ENCODE results near the gene COG1.
A peak's percentile ranks its signal among the peaks of the same experiment; 100 is the strongest.

Gene COG1

DNA sequence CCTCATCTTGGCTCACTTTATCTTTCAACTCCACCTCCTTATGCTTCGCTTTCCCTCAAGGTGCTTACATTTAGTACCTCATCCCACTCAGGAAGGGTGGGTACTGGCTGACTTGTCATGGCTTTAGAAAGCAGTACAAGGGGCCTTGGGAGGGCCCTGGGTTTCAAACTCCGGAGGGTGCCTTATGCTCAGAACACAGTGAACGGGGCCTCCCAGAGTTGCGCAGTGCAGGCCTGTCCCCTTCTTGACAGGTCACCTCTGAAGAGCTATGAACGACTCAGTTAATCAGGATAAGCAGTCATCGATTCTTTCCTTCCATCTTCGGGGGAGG is 6.0 kb downstream of the COG1 start:
- Histone ChIP-seq H3K9ac (no peak overlapping the region), H3K9me3 (ENCODE audit: control insufficient read depth, low read length) (no peaks in the 10 kb centered on the region), H3K27ac (no peak overlapping the region), H3K79me2 (peaks cover under 1% of the 10 kb centered on the region), H3K27me3 (ENCODE audit: control insufficient read depth, insufficient read depth, low read length) (no peaks in the 10 kb centered on the region), H3K4me3 (ENCODE audit: low read depth, low read length) (no peak overlapping the region), H3K36me3 (ENCODE audit: control insufficient read depth, insufficient read depth, low read length) (no peaks in the 10 kb centered on the region), H2AFZ (no peak overlapping the region), H3K4me2 (ENCODE audit: low read length) (no peak overlapping the region), H3K4me1 (peaks cover 13% of the 10 kb centered on the region)
- TF ChIP-seq CTCF (IDR thresholded peaks at IDR 0.05) = no peak

GRCh38 chr17:73199751-73200317 is 7.0 kb downstream of the COG1 start:
- TF ChIP-seq CTCF (IDR thresholded peaks at IDR 0.05) = no peak
- Histone ChIP-seq H3K27ac (no peak overlapping the region), H3K9me3 (ENCODE audit: control insufficient read depth, low read length) (no peaks in the 10 kb centered on the region), H3K4me3 (ENCODE audit: low read depth, low read length) (no peak overlapping the region), H3K27me3 (ENCODE audit: control insufficient read depth, insufficient read depth, low read length) (no peaks in the 10 kb centered on the region), H3K4me1 (peaks cover 13% of the 10 kb centered on the region), H3K36me3 (ENCODE audit: control insufficient read depth, insufficient read depth, low read length) (no peaks in the 10 kb centered on the region), H2AFZ (no peak overlapping the region), H3K79me2 (no peaks in the 10 kb centered on the region), H3K9ac (no peak overlapping the region), H3K4me2 (ENCODE audit: low read length) (no peak overlapping the region)

DNA sequence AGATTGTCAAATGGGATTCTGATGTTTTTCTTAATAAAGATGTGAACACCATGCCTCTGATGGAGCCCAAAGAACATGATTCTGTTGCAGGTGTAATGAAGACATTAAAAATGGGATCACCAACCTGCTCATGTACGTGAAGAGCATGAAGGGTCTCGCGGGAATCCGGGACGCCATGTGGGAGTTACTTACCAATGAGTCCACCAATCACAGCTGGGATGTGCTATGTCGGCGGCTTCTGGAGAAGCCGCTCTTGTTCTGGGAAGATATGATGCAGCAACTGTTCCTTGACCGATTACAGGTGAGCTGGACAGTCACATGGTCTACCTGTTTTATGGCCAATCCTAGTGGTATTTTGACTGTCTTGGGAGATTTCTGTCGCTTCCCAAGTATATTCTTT is 7.6 kb downstream of the COG1 start:
- no peak for TF ChIP-seq CTCF (IDR thresholded peaks at IDR 0.05)
- no peak overlapping the region for H3K27ac ChIP-seq
- no peak overlapping the region for H2AFZ ChIP-seq
- no peaks in the 10 kb centered on the region for H3K27me3 ChIP-seq (ENCODE audit: control insufficient read depth, insufficient read depth, low read length)
- no peaks in the 10 kb centered on the region for H3K36me3 ChIP-seq (ENCODE audit: control insufficient read depth, insufficient read depth, low read length)
- H3K4me1 ChIP-seq = peaks cover 13% of the 10 kb centered on the region
- no peaks in the 10 kb centered on the region for H3K9me3 ChIP-seq (ENCODE audit: control insufficient read depth, low read length)
- H3K9ac ChIP-seq = no peak overlapping the region
- no peak overlapping the region for H3K4me3 ChIP-seq (ENCODE audit: low read depth, low read length)
- H3K4me2 ChIP-seq (ENCODE audit: low read length) = no peak overlapping the region
- no peaks in the 10 kb centered on the region for H3K79me2 ChIP-seq

GRCh38 chr17:73201215-73202069 is 8.6 kb downstream of the COG1 start:
- TF ChIP-seq CTCF (IDR thresholded peaks at IDR 0.05) = no peak
- no peaks in the 10 kb centered on the region for H3K79me2 ChIP-seq
- H3K4me1 ChIP-seq = peaks cover 13% of the 10 kb centered on the region
- no peak overlapping the region for H3K4me3 ChIP-seq (ENCODE audit: low read depth, low read length)
- H2AFZ ChIP-seq = no peak overlapping the region
- no peaks in the 10 kb centered on the region for H3K9me3 ChIP-seq (ENCODE audit: control insufficient read depth, low read length)
- no peak overlapping the region for H3K9ac ChIP-seq
- no peak overlapping the region for H3K4me2 ChIP-seq (ENCODE audit: low read length)
- no peaks in the 10 kb centered on the region for H3K27me3 ChIP-seq (ENCODE audit: control insufficient read depth, insufficient read depth, low read length)
- H3K36me3 ChIP-seq (ENCODE audit: control insufficient read depth, insufficient read depth, low read length) = no peaks in the 10 kb centered on the region
- H3K27ac ChIP-seq = peak overlapping the region; percentile 40
